GM21786 (cell line): Measurements from ENCODE around the gene DTX2.
"Not testable (repeated sequence)": the region's sequence is repeated elsewhere in the genome, so short reads cannot be mapped to it uniquely, and the experiment has no call there.

ENCODE experiments used
- ATAC-seq: cut with Tn5 transposase; IDR thresholded peaks from one replicate; pipeline ENCODE4 v1.9.1; 2021; ENCODE audit not compliant: unreplicated experiment

DTX2 gene

DNA sequence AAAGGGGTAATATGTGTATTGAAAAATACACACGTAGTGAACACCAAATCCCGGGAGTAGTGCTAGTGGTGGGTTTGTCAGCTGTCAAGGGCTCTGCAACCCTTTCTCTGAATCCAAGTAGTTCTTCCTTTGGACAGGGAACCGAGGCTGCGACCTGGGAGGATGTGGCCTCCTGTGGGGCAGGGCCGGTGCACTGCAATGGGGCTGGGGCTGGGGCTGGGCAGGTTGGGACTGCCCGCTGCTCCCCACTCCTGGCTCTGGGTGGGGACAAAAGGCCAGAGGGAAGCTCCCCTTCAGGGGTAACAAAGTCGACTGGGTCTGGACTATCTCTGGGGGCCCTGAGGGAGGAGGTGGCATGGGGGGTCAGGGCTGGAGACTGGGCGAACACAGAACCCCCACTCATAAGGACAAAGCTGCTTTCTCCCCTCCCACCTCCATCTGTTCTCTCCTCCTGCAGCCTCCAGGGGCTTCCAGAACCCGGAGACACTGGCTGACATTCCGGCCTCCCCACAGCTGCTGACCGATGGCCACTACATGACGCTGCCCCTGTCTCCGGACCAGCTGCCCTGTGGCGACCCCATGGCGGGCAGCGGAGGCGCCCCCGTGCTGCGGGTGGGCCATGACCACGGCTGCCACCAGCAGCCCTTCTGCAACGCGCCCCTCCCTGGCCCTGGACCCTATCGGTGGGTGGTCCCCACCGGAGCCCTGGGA lies 49.8 kb downstream of the DTX2 start:
- ATAC-seq, result not testable (repeated sequence)

DNA sequence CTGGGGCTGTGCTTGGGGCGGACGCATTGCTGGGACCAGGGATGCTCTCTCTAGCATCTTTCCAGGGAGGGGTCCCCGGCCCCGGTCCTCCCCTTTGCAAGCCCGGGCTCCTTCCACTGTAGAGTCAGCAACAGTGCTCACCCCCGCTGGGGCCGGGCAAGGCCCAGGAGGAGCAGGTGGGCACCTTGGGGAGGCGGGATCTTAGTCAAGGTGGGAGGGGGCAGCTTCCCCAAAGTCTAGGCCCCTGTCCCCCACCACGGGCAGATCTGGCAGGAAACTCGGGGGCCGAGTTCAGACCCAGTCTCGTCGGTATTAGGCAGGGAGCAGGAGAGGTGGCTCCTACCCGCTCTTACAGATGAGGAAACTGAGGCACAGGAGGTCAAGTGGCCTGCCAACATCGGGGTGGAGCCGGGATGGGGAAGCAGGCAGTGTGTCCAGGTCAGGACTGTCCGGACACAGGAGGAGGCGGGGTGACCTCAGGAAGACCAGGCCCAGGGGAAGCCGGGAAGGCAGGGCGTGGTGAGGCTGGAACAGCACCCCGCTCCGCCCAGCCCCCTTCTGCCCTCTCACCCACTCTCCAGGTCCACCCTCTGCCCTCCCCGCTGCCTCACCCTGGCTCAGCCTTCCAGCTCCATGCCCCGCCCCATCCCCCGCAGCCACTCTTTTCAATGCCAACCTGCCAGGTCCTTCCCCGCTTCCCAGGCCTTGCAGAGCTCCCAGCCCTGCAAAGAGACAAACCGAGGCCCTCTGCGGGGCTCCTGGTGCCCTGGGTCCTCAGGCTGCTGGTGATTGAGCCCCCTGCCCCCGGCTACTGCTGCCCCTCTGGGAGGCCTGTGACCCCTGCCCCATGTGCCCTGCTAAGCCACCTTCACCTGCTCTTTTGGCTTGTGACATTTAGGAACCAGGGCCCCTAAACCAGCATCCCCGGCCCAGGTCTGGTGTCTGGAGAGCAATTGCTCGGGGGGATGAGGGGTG lies 50.7 kb downstream of the DTX2 start:
- ATAC-seq, result not testable (repeated sequence)

DNA sequence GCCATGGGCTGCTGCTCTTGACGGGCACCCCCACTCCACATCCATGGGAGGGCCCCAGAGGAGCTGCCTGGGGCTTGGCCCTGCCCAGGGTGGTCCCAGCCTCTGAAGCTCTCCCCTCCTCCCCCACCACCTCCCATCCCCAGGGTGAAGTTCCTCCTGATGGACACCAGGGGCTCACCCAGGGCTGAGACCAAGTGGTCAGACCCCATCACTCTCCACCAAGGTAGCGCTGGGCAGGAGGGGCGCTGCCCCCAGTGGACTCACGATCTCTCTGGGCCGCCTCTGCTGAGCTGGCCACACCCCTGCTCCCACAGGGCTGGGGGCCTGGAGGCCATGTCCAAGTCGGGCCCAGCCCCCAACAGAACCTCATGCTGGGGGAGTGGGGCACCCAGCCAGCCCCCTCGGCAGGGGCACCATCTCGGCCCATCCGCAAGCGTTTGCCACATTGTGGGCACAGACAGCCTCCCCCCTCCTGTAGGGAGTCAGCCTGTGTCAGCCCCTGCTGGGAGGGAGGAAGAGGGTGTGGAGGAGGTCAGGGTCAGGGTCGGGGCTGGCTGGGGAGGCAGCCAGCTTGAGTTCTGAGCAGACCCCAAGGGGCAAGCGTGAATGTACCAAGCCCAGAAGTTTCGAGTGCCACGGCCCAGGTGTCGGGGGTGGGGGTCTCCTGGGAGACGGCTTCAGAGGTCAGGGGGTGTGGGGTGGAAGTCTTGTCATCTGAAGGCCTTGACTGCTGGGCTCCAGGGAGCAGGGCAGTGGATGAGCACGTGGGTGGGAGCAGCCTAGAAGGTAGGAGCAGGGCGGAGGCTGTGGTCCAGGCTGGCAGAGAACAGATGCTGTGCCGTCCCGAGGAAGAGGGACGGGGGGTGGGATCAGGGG lies 51.7 kb downstream of the DTX2 start:
- no peak for ATAC-seq

DNA sequence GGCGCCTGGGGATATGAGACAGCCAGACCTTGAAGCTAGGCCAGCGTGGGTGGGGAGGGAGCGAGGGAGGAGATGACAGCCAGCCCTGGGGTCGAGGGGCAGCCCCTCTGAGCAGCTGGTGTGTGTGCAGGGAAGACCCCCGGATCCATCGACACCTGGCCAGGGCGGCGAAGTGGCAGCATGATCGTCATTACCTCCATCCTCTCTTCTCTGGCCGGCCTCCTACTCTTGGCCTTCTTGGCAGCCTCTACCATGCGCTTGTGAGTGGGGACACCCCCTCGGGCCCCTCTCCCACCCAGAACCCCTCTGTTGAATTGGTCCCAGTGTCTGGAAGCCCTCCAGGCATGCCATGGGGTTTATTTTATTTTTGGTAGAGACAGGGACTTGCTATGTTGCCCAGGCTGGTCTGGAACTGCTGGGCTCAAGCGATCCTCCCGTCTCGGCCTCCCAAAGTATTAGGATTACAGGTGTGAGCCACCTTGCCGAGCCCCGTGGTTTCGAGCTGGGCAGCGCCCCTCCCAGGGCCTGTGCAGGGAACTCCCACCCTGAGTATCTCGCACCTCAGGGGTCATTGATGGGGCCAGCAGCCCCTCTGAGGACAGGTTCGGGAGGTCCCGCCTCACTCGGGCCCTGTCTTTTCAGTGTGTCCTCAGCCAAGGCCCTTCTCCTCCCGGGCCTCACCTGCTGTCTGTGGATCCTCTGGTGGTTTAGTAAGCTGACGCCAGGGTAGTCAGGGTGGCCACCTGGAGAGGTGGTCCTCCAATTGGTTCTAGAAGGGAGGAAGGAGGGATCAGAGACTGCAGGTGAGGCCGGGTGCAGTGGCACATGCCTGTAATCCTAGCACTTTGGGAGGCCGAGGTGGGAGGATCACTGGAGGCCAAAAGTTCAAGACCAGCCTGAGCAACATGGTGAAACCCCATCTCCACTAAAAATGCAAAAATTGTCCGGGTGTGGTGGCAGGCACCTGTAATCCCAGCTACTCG lies 52.6 kb downstream of the DTX2 start:
- no peak for ATAC-seq

DNA sequence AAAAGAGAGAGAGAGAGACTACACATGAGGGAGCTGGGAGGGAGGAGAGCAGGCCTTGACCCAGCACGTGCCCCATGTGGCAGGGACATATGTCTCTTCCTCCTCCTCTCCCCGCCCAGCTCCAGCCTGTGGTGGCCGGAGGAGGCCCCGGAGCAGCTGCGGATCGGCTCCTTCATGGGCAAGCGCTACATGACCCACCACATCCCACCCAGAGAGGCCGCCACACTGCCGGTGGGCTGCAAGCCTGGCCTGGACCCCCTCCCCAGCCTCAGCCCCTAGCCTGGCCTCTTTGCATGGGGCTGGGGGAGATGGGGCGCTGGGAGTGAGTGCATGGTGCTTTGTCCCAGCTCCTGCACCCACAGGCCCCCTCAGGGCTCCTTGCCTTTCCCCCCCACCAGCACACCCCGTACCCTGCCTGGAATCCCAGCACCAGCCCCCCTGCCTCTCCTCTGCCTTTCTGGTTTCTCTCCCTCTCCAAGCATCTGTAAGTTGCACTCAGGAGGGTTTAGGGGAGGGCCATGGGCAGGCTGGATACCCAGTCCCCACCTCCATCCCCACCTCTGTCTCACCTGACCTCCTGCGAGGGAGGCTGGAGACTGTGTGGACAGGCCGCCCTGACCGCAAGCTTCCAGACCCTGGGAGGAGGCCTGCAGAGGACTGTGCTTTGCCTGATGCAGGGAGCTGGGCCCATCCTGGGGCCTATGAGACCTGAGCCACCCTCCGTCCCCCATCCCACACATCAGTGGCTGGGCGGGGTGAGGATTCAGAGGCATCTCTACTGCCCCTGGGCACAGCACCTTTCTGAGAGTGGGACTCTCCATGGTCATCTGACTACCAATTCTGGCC lies 53.6 kb downstream of the DTX2 start:
- ATAC-seq, result no peak

DNA sequence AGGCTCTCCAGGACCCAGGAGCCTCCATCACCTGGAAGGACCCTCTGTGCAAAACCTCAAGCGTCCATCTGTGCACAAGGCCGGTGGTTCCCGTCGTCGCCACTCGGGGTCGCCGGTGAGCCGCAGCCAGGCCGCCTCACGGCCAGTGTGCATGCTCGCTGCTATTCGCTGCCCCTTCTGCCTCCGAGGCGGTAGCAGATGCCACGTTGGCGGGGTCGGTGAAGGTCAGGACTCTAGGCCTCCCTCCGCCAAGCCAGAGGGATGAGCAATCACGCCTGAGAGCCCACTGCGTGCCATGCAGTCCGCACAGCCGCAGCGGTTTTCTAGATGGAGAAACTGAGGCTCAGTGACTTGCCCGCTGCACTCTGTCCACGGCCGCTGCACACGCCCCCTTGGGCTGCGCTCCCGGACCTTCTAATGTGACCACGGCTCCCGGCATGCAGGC lies 54.5 kb downstream of the DTX2 start:
- ATAC-seq, result no peak

DNA sequence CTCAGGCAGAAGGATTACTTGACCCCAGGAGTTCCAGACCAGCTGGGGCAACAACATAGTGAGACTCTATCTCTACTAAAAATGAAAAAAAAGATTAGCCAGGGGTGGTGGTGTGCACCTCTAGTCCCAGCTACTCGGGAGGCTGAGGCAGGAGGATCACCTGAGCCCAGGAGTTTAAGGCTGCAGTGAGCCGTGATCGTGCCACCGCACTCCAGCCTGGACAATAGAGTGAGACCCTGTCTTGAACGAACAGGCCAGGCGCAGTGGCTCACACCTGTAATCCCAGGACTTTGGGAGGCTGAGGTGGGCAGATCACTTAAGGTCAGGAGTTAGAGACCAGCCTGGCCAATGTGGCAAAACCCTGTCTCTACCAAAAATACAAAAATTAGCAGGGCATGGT lies 55.4 kb downstream of the DTX2 start:
- not testable (repeated sequence) for ATAC-seq

DNA sequence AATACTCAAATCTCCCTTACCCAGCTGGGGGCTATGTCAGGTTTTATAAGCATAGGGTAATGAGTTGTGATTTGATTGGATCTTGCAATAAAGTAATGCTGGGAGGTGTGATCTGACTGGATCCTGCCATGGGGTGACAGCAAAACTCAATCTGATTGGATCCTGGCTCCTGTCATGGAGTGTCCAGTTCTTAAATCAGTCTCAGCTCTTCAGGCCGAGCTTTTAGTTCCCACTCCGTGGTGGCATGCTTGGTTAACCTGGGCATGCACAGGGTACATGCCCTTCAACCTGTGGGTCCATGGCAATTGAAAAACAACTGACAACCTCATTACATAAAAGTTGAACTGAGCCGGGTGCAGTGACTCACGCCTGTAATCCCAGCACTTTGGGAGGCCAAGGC lies 64.7 kb downstream of the DTX2 start:
- ATAC-seq, result not testable (repeated sequence)

DNA sequence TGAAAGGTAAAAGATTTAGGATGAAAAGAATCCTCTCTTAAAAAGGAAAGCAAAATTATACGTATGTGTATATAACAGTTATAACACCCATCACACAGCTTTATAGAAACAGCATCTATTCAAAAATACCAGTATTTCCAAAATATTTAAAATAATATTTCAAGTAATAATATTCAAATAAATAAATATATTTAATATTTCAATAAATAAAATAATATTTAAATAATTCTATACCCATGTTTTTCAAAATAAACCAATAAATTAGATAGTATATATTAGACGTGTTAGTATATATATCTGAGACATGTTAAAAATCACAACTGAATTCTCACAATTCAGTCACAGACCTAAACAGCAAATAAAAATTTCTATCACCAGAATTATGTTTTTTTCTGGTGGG lies 70.1 kb downstream of the DTX2 start:
- not testable (repeated sequence) for ATAC-seq

DNA sequence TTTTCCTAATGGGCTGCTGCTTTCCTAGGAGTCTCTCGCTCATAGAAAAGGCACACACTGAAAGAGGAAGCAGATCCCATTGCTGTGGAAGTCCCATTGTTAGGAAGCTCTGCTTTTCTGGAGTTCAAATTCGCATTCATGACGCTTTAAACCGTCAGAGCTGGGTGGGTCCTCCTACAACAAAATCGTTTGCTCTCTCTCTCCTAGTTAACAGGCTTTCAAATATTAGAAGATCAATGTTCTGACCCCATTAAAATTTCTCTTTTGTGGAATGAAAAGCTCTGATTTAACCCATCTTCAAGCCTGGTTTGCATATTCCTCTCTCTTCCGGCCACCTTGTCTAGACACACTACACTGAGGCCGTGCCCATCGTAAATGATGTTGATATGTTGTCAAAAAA lies 81.7 kb downstream of the DTX2 start, which contains the start of gene SPDYE16:
Gene SPDYE16 (minus strand): TSS at position 101 of the 400 bp plus-strand sequence. CDS start 1,838 bp downstream, outside the sequence.
- ATAC-seq, result not testable (repeated sequence)

DNA sequence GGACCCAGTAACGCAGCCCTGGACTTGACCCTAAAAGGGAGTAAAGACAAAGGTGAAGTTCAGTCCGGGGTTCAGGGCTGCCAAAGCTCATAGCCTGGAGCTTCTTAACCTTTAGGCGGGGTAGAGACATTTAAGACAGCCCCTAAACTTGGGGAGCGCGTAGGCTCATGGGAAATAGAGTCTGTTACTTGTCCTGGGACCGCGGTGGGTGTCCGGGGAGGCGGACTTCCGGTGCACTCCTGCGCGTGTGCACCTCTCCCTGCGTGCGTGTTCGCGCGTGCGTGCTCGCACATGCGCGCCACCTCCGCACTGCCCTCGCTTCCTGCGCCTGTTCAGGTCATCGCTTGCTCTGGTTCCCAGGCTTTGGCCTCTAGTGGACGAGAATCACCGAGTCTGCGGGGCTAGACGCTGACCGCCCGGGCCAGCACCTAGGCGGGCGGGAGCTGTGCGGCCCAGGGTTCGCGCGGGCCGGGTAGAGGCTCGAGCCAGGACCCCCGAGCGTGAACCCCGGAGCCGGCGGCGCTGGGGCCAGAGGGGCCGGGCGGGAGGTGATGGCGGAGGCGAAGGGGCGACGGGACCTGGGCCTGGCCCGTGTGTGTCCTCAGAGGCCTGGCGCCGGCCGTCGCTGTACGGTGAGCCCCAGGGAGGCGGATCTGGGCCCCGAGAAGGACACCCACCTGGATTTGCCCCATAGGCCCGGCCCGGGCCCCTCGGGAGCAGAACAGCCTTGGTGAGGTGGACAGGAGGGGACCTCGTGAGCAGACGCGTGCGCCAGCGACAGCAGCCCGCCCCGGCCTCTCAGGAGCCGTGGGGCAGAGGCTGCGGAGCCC lies 87.7 kb downstream of the DTX2 start:
- peak; percentile 98 for ATAC-seq

DNA sequence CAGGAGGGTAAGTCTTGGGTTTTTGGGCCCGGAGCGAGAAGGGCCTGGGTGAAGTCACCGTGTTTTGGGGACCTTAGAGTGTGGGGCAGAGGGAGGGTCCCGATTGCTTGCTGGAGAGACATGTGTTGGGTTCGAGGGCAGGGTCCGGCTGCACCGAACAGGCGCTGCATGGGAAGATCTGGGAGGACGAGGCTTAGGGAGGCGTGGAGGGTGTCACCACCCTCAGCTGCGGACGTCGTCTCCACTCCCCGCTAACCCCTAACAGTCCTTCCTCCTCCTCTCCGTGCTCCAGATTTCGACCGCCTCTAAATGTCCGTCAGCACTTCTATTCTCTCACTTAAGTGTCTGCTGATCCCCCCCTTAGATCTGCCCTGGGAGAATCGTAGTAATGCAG lies 88.3 kb downstream of the DTX2 start:
- not testable (repeated sequence) for ATAC-seq

DNA sequence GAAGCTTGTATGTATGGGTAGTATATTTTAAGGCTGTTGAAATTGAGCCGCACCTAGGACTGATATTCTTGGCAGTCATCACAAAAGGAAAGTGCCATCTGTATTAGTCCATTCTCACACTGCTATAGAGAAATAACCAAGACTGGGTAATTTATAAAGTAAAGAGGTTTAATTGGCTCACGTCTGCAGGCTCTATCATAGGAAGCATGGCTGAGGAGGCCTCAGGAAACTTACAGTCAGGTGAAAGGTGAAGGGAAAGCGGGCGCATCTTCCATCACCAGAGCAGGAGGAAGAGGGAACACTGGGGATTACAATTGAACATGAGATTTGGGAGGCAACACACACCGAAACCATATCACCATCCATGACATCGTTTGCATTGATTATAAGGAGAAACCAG lies 90.5 kb downstream of the DTX2 start:
- ATAC-seq, result not testable (repeated sequence)
